ENCODE data around the gene PLEKHM2. TPM values are rescaled to one million over a fixed set of nuclear protein-coding genes. Genes with fewer than 3 reads are reported as not detected.

The PLEKHM2 gene
- 49.7 and 63.1 TPM in 2 replicates for total RNA-seq

GRCh38 chr1:15684042-15684461 is at the start of gene PLEKHM2:
Gene PLEKHM2, plus strand, starts transcription at chr1:15684320. Its CDS starts 239 bp downstream, at chr1:15684559.

GRCh38 chr1:15736038-15736891 is 52.1 kb downstream of the PLEKHM2 start, which contains the start of gene SLC25A34:
Gene SLC25A34, plus strand, starts transcription at chr1:15736258. Its CDS starts 228 bp downstream, at chr1:15736486.

GRCh38 chr1:15742339-15742801 is 58.2 kb downstream of the PLEKHM2 start, which contains the start of gene TMEM82:
Gene TMEM82, plus strand, starts transcription at chr1:15742499. Its CDS starts 61 bp downstream, at chr1:15742560.

GRCh38 chr1:15758343-15758931 is 74.3 kb downstream of the PLEKHM2 start, which contains the start of gene FBLIM1:
Gene FBLIM1, plus strand, starts transcription at chr1:15758795. Its CDS starts 6,189 bp downstream, at chr1:15764984.

Other genes with a start within 250 kb of the PLEKHM2 start
- under 0.01 TPM in 1 of 2 replicates, not detected in the other for gene CTRC, start 245.9 kb upstream of the PLEKHM2 start, total RNA-seq
- gene CELA2A, start 227.6 kb upstream of the PLEKHM2 start, total RNA-seq, result 0.28 TPM in 1 of 2 replicates, not detected in the other
- not detected in 2 replicates for gene CELA2B, start 208.2 kb upstream of the PLEKHM2 start, total RNA-seq
- 4.2 and 8.6 TPM in 2 replicates for gene CASP9, start 160.1 kb upstream of the PLEKHM2 start, total RNA-seq
- 16.9 and 18.8 TPM in 2 replicates for gene DNAJC16, start 157.5 kb upstream of the PLEKHM2 start, total RNA-seq
- gene AGMAT, start 99.3 kb upstream of the PLEKHM2 start, total RNA-seq, result 1.7 and 2.7 TPM in 2 replicates
- 12.5 and 15.8 TPM in 2 replicates for gene DDI2, start 66.9 kb upstream of the PLEKHM2 start, total RNA-seq
- gene SLC25A34, start 51.9 kb downstream of the PLEKHM2 start, total RNA-seq, result 0.28 and 0.38 TPM in 2 replicates
- gene TMEM82, start 58.2 kb downstream of the PLEKHM2 start, total RNA-seq, result not detected in 2 replicates
- gene FBLIM1, start 74.5 kb downstream of the PLEKHM2 start, total RNA-seq, result 76.7 and 77.0 TPM in 2 replicates
- 1.2 and 2.0 TPM in 2 replicates for gene UQCRHL, start 123.3 kb downstream of the PLEKHM2 start, total RNA-seq
- gene SPEN, start 163.4 kb downstream of the PLEKHM2 start, total RNA-seq, result 16.9 and 17.8 TPM in 2 replicates

Data from regular cardiac myocyte (primary cell).